BLaER1 treated with 17β-estradiol and CSF1 and Interleukin-3, amounts not matched to agents 10 nM and 100 nM (cell line): Measurements from ENCODE around the gene AFF1.
A peak's percentile ranks its signal among the peaks of the same experiment; 100 is the strongest.
"Not testable (repeated sequence)": the region's sequence is repeated elsewhere in the genome, so short reads cannot be mapped to it uniquely, and the experiment has no call there.

ENCODE experiments used
- H3K27ac ChIP-seq, 11 experiments: shearing (Covaris generic); formaldehyde crosslinking; 2 replicates each; pipeline ENCODE4 v1.8.1; 2022
- H3K27me3 ChIP-seq, 11 experiments: shearing (Covaris generic); formaldehyde crosslinking; 2 replicates each; pipeline ENCODE4 v1.8.1; 2022
- H3K36me3 ChIP-seq, 11 experiments: shearing (Covaris generic); formaldehyde crosslinking; 2 replicates each; pipeline ENCODE4 v1.8.1; 2022
- H3K4me1 ChIP-seq, 10 experiments: shearing (Covaris generic); formaldehyde crosslinking; 2 replicates each; pipeline ENCODE4 v1.8.1; 2022
- H3K4me2 ChIP-seq, 11 experiments: shearing (Covaris generic); formaldehyde crosslinking; 2 replicates each; pipeline ENCODE4 v1.8.1; 2022
- H3K4me3 ChIP-seq, 10 experiments: shearing (Covaris generic); formaldehyde crosslinking; 2 replicates each; pipeline ENCODE4 v1.8.1; 2022
- H3K9ac ChIP-seq, 11 experiments: shearing (Covaris generic); formaldehyde crosslinking; 2 replicates each; pipeline ENCODE4 v1.8.1; 2022
- H3K9me3 ChIP-seq, 11 experiments: shearing (Covaris generic); formaldehyde crosslinking; replicated peaks in 1 of 11; 2 replicates each; pipeline ENCODE4 v1.8.1; 2022
- H4K20me1 ChIP-seq, 11 experiments: shearing (Covaris generic); formaldehyde crosslinking; 2 replicates each; pipeline ENCODE4 v1.8.1; 2022
- Cebpa-rat ChIP-seq, 11 experiments: shearing (Covaris generic); IDR thresholded peaks; 2 replicates each; pipeline ENCODE4 v1.8.1; 2022

AFF1 gene

DNA sequence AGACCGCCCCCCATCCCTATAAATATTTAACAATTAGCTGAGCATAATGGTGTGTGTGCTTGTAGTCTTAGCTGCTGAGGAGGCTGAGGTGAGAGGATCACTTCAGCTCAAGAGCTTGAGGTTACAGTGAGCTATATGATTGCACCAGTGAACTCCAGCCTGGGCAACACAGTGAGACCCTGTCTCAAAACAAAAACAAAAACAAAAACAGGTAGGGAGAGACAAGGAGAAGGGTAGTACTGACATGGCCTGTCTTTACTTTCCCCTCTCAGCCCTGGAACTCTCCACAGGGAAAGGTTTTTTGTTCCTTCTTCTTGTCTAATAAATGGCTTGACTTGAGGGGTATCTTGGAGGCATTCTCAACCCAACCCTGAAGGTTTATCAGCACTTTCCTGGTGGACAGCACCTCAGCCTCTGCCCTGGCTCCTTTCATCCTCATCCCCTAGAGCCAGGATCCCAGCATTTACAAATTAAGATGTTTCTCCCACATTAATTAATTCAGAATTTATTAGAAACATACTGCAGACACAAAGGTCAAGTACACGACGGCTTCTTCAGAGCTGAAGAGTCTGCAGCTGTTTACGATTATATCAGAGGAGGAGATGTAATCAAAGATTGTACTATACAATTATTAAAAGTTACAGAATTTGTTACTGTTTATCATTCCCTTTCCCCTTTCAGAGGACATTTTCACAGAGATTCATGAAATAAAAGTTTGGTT, 131.8 kb downstream of the AFF1 start:
- no peak for TF ChIP-seq Cebpa-rat (IDR thresholded peaks at IDR 0.05)
- no peak overlapping the region for H3K9ac ChIP-seq
- peaks cover 66 to 100% (median 100%) of the 10 kb centered on the region in 11 experiments for H4K20me1 ChIP-seq
- no peak overlapping the region for H3K4me2 ChIP-seq
- H3K27ac ChIP-seq: no peak overlapping the region
- H3K4me1 ChIP-seq: peaks cover 17 to 40% (median 33%) of the 10 kb centered on the region in 10 experiments; a peak in 19 of 20 replicates
- no peak overlapping the region for H3K4me3 ChIP-seq
- peaks cover 45 to 87% (median 74%) of the 10 kb centered on the region in 11 experiments for H3K36me3 ChIP-seq
- H3K9me3 ChIP-seq: no peaks in the 10 kb centered on the region
- H3K27me3 ChIP-seq: no peaks in the 10 kb centered on the region

DNA sequence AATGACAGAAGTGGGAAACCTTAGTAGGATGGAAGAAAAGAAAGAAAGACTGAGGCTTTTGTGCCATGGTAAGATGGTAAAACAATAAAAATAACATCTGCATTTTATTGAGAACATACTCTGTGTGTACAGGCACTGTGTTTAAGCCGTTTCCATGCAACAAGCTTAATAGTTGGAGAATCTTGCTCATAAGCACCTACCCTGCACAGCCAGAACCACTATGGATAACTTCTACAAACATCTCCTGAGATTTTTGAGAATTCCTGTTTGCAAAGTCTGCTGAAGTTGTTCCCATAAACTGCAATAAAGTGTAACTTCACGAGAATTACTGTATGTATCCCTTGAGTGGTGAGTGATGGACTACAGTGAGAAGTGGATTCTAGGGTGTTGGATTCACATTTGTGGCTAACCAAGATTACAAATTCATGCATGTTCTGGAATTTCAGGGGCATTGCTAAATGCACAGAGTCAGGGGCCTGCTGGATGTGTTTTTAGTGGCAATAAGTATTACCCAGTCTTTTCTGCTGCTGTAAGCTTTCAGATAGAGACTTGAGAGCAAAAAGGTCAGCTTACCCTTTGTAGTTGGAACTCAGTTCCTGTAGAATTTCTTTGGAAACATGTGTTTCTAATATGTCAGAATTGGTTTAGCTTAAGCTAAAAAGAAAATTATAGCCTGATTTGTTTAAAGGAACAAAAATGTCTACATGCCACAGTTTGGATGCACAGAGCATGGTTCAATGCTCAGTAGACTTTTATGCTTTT, 132.5 kb downstream of the AFF1 start:
- no peak overlapping the region for H3K4me3 ChIP-seq
- H3K4me2 ChIP-seq: no peak overlapping the region; a peak in 1 of 22 replicates
- no peak overlapping the region for H3K27ac ChIP-seq
- H3K9me3 ChIP-seq: no peaks in the 10 kb centered on the region
- peaks cover 24 to 48% (median 40%) of the 10 kb centered on the region in 10 experiments; a peak in 19 of 20 replicates for H3K4me1 ChIP-seq
- peaks cover 62 to 100% (median 94%) of the 10 kb centered on the region in 11 experiments for H4K20me1 ChIP-seq
- peaks cover 37 to 80% (median 67%) of the 10 kb centered on the region in 11 experiments for H3K36me3 ChIP-seq
- H3K27me3 ChIP-seq: no peaks in the 10 kb centered on the region
- no peak for TF ChIP-seq Cebpa-rat (IDR thresholded peaks at IDR 0.05)
- H3K9ac ChIP-seq: no peak overlapping the region

DNA sequence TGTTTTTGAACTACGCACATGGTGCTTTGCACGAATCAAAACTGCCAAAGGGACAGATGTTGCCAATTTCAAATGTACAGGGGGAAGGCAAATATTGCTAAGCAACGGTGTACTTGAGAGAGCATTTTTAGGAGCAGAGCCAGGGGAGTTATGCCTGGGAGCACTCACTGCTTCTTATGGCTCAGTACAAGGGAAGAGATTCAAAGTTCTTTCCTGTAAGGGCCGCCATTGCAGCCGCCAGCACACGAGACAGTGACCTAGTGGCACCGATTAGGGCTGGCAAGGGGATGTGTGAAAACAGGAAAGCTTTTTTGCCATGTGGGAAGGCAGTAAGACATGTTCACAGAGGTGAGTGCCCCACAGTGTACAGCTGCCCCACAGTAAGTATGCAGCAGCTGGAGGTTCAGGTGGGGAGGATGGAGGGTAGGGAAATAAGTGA, 133.8 kb downstream of the AFF1 start:
- Histone ChIP-seq H3K4me3 (no peak overlapping the region), H3K4me1 (peaks cover 37 to 61% (median 52%) of the 10 kb centered on the region in 10 experiments), H4K20me1 (peaks cover 61 to 100% (median 94%) of the 10 kb centered on the region in 11 experiments), H3K27me3 (no peaks in the 10 kb centered on the region), H3K27ac (no peak overlapping the region), H3K36me3 (peaks cover 33 to 68% (median 58%) of the 10 kb centered on the region in 11 experiments; a peak in 21 of 22 replicates), H3K9ac (no peak overlapping the region), H3K4me2 (peak overlapping the region in 4 of 11 experiments; percentile 0 to 18 (median 10); a peak in 3 of 22 replicates), H3K9me3 (no peaks in the 10 kb centered on the region)
- no peak for TF ChIP-seq Cebpa-rat (IDR thresholded peaks at IDR 0.05)

DNA sequence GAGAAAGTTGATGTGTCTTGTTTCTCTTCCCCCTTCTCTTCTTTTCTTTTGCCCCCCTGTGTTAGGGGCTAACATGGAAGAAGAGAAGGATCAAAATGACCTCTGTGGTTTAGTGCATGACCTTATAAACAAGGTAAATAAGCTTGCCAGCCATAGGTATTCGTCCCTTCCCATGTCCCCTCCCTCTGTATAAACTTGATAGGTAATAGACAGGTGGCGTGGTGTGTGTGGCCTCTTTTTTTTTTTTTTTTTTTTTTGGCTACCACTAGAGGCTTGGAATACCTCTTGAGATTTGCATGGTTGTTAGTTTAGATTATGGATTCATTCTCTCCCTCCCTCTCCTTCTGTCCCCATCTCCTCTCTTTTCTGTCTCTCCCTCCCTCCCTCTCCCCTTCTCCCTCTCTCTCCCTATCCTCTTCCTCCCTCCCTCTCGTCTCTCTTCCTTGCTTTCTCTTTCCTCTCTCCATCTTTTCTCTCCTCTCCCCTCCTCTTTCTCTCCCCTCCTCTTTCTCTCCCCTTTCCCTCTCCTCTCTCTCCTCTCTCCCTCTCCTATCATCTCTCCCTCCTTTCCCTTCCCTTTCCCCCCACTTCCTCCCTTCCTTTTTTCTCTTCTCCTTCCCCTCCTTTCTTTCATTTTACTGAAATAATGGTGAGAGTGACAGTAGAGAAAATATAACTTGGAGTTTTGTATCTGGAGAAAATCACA, 134.4 kb downstream of the AFF1 start:
- H3K27ac ChIP-seq: no peak overlapping the region
- no peak overlapping the region for H3K4me3 ChIP-seq
- no peak overlapping the region for H3K9ac ChIP-seq

DNA sequence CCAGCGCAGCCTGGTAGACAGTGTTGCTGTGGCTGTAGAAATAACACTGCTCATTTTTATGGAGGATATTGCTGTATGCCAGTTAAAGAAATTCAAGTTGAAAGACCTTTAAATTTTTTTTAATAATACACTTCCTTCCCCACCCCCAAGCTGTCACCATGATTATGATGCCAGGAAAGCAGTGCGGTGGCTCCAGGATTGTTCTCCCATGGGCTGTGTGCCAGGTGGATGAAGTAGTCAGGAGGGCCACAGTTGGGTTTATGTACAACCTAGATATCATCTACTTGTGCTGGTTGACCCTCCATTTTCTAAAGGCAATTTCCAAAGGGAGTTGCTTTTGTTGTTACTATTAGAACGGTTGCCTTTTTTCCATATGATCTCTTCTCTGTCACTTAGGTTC, 136.6 kb downstream of the AFF1 start:
- H3K36me3 ChIP-seq: peaks cover 12 to 64% (median 34%) of the 10 kb centered on the region in 11 experiments; a peak in 20 of 22 replicates
- no peak overlapping the region; a peak in 1 of 22 replicates for H3K9ac ChIP-seq
- H3K9me3 ChIP-seq: no peaks in the 10 kb centered on the region
- H3K4me1 ChIP-seq: peaks cover 53 to 85% (median 77%) of the 10 kb centered on the region in 10 experiments
- H3K27me3 ChIP-seq: no peaks in the 10 kb centered on the region
- 0 out of 22 replicates have a peak overlapping the region, but pooled peaks of 1 of the 11 experiments have one; percentile 2 for H3K27ac ChIP-seq
- H4K20me1 ChIP-seq: peaks cover 48 to 100% (median 91%) of the 10 kb centered on the region in 11 experiments
- H3K4me3 ChIP-seq: no peak overlapping the region
- peak overlapping the region; percentile 12 to 89 (median 79); a peak in 17 of 22 replicates for H3K4me2 ChIP-seq
- TF ChIP-seq Cebpa-rat (IDR thresholded peaks at IDR 0.05): no peak

More for the DNA sequence above, 134.4 kb downstream of the AFF1 start:
- Histone ChIP-seq H3K36me3 (peaks cover 27 to 68% (median 52%) of the 10 kb centered on the region in 11 experiments; a peak in 21 of 22 replicates), H3K4me2 (peak overlapping the region in 4 of 11 experiments; percentile 0 to 13 (median 4); a peak in 2 of 22 replicates), H3K27me3 (no peaks in the 10 kb centered on the region), H3K4me1 (peaks cover 43 to 67% (median 58%) of the 10 kb centered on the region in 10 experiments), H3K9me3 (no peaks in the 10 kb centered on the region), H4K20me1 (peaks cover 63 to 100% (median 94%) of the 10 kb centered on the region in 11 experiments)
- no peak for TF ChIP-seq Cebpa-rat (IDR thresholded peaks at IDR 0.05)

DNA sequence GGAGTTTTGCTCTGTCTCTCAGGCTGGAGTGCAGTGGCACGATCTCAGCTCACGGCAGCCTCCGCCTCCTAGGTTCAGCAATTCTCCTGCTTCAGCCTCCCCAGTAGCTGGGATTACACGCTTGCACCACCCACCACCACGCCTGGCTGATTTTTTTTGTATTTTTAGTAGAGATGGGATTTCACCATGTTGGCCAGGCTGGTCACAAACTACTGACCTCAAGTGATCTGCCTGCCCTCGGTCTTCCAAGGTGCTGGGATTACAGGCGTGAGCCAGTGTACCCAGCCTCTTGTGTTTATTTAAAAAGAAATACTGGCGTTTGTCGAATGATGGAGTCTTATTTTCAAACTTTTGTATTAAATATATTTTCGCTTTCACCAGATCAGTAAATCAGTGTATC, 137.7 kb downstream of the AFF1 start:
- Histone ChIP-seq H3K36me3 (peaks cover under 1 to 64% (median 23%) of the 10 kb centered on the region in 11 experiments; a peak in 18 of 22 replicates), H3K4me2 (peak overlapping the region; percentile 65 to 89 (median 80)), H3K4me3 (peak overlapping the region in 7 of 10 experiments; percentile 7 to 57 (median 42); a peak in 8 of 20 replicates), H3K27ac (peak overlapping the region in 10 of 11 experiments; percentile 33 to 75 (median 69); a peak in 18 of 22 replicates), H3K9ac (peak overlapping the region in 10 of 11 experiments; percentile 33 to 78 (median 66); a peak in 18 of 22 replicates), H4K20me1 (peaks cover 42 to 100% (median 91%) of the 10 kb centered on the region in 11 experiments), H3K4me1 (peaks cover 48 to 89% (median 81%) of the 10 kb centered on the region in 10 experiments)
- H3K9me3 ChIP-seq, H3K27me3 ChIP-seq: not testable (repeated sequence)

DNA sequence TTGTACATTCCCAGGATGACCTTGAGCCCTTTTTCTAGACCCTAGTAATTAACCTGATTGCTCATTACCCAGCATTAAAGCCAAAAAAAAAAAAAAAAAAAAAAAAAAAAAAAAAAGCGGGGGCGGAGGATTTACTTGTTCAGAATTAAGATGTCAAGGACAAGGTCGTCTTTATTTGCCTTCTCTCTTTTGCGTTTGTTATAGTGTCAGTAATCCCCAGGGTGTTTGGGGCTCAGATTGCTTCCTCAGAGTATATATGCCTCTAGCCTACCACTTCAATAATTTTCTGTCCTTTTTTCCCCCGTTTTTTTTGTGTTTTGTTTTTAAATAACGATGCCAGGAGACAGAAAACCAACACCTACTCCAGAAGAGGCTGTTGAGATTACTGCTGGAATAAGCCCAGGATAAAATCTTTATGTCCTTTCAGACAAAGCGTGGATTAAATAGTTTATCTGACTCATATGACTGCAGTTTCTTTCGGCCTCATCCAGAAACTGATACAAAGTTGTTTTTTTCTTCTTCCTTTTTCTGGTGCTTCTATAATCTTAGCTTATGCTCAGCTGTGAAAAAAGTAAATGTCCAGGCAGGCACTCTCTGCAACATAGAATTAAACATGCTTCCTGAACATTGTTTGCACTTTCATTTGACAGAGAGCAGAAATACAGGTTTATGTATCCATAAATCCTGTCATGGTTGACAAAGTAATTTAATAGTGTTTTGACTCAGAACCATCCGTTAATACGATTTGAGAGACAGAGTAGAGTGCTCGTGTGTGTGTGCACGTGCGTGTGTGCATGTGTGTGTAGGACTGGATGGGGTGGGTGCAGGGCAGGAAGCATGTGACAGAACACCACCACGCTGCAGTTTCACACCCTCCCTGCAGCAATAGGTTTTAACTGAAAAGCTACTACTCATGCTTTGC, 138.6 kb downstream of the AFF1 start:
- Histone ChIP-seq H3K27me3 (no peaks in the 10 kb centered on the region), H3K4me3 (peak overlapping the region; percentile 7 to 57 (median 41); a peak in 18 of 20 replicates), H3K36me3 (peaks cover 0 to 56% (median 20%) of the 10 kb centered on the region in 11 experiments; a peak in 17 of 22 replicates), H3K9ac (peak overlapping the region; percentile 48 to 78 (median 65)), H4K20me1 (peaks cover 42 to 100% (median 91%) of the 10 kb centered on the region in 11 experiments), H3K9me3 (no peaks in the 10 kb centered on the region), H3K4me2 (peak overlapping the region; percentile 65 to 89 (median 80)), H3K27ac (peak overlapping the region; percentile 33 to 75 (median 69)), H3K4me1 (peaks cover 54 to 93% (median 86%) of the 10 kb centered on the region in 10 experiments)
- TF ChIP-seq Cebpa-rat (IDR thresholded peaks at IDR 0.05): no peak
